Fibroblast of mammary gland (primary cell): Measurements from ENCODE around the gene GAMT.
A peak's percentile ranks its signal among the peaks of the same experiment; 100 is the strongest.

Experiments
- DNase-seq: peaks from one replicate; pipeline ENCODE4 v3.0.0-alpha.2; 2010; ENCODE audit warnings: low read depth
- H3K4me3 ChIP-seq: 2 replicates; pipeline ENCODE4 v1.5.1; 2011; ENCODE audit warnings: low read depth, mild to moderate bottlenecking, low read length, moderate library complexity; ENCODE audit not compliant: control insufficient read depth
- CTCF ChIP-seq: conservative IDR thresholded peaks from 2 replicates; pipeline ENCODE4 v1.5.1; 2011; ENCODE audit warnings: low read depth, low read length, inconsistent platforms; ENCODE audit not compliant: control insufficient read depth, insufficient read depth

GAMT gene

GRCh38 chr19:1355568-1356507 is 45.5 kb downstream of the GAMT start:
- peak; percentile 13 for DNase-seq
- TF ChIP-seq CTCF, result no peak
- H3K4me3 ChIP-seq, result peak overlapping the region; percentile 76

- DNase-seq, result no peak
- peak overlapping the region; percentile 76 for H3K4me3 ChIP-seq
- no peak for TF ChIP-seq CTCF
These were observed 46.3 kb downstream of the GAMT start for GRCh38 chr19:1354970-1355567.

- no peak for DNase-seq
- no peak overlapping the region for H3K4me3 ChIP-seq
- TF ChIP-seq CTCF, result no peak
These were observed 48.2 kb downstream of the GAMT start for GRCh38 chr19:1353144-1353543.

GRCh38 chr19:1351381-1351851 is 49.9 kb downstream of the GAMT start:
- DNase-seq, result no peak
- no peak for TF ChIP-seq CTCF
- H3K4me3 ChIP-seq, result no peak overlapping the region

GRCh38 chr19:1350867-1351266 is 50.5 kb downstream of the GAMT start:
- TF ChIP-seq CTCF, result no peak
- DNase-seq, result no peak

GRCh38 chr19:1349211-1349610 is 52.1 kb downstream of the GAMT start:
- no peak for DNase-seq
- no peak overlapping the region for H3K4me3 ChIP-seq
- TF ChIP-seq CTCF, result no peak

More at GRCh38 chr19:1350867-1351266, 50.5 kb downstream of the GAMT start:
- H3K4me3 ChIP-seq, result no peak overlapping the region
